Measurements from ENCODE around the gene RIPK1.

- no peak for TF ChIP-seq POLR2A (IDR thresholded peaks at IDR 0.05)
- TF ChIP-seq, protein P1, sequence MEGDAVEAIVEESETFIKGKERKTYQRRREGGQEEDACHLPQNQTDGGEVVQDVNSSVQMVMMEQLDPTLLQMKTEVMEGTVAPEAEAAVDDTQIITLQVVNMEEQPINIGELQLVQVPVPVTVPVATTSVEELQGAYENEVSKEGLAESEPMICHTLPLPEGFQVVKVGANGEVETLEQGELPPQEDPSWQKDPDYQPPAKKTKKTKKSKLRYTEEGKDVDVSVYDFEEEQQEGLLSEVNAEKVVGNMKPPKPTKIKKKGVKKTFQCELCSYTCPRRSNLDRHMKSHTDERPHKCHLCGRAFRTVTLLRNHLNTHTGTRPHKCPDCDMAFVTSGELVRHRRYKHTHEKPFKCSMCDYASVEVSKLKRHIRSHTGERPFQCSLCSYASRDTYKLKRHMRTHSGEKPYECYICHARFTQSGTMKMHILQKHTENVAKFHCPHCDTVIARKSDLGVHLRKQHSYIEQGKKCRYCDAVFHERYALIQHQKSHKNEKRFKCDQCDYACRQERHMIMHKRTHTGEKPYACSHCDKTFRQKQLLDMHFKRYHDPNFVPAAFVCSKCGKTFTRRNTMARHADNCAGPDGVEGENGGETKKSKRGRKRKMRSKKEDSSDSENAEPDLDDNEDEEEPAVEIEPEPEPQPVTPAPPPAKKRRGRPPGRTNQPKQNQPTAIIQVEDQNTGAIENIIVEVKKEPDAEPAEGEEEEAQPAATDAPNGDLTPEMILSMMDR (IDR thresholded peaks at IDR 0.05) = no peak
These were observed 22.0 kb upstream of the RIPK1 start for GRCh38 chr6:3046295-3046694.
